KMS-11 (cell line): Measurements from ENCODE around the gene SYCP2.
"Not testable (repeated sequence)": the region's sequence is repeated elsewhere in the genome, so short reads cannot be mapped to it uniquely, and the experiment has no call there.

Experiments used
- H2AFZ ChIP-seq: fragments of 200-600 bp; sonication (generic); 2 replicates; pipeline ENCODE4 v1.6.1; 2016; ENCODE audit warnings: antibody characterized with exemption, mixed run types, low read depth
- H3K27ac ChIP-seq: fragments of 200-600 bp; sonication (generic); 2 replicates; pipeline ENCODE4 v1.6.1; 2016; ENCODE audit warnings: mild to moderate bottlenecking, mixed run types
- H3K27me3 ChIP-seq: fragments of 200-600 bp; sonication (generic); 2 replicates; pipeline ENCODE4 v1.6.1; 2017; ENCODE audit warnings: mild to moderate bottlenecking, low read depth, mixed run types, moderate library complexity; ENCODE audit not compliant: insufficient read depth
- H3K36me3 ChIP-seq: fragments of 200-600 bp; sonication (generic); 2 replicates; pipeline ENCODE4 v1.6.1; 2017; ENCODE audit warnings: mild to moderate bottlenecking, mixed run types; ENCODE audit not compliant: insufficient read depth
- H3K4me1 ChIP-seq: fragments of 200-600 bp; sonication (generic); 2 replicates; pipeline ENCODE4 v1.6.1; 2016; ENCODE audit warnings: mild to moderate bottlenecking, low read depth, mixed run types; ENCODE audit not compliant: poor library complexity, severe bottlenecking
- H3K4me2 ChIP-seq: fragments of 200-600 bp; sonication (generic); 2 replicates; pipeline ENCODE4 v1.7.0; 2016; ENCODE audit warnings: mild to moderate bottlenecking, mixed run types
- H3K4me3 ChIP-seq: fragments of 200-600 bp; sonication (generic); IDR thresholded peaks from 2 replicates; pipeline ENCODE4 v1.6.1; 2017; ENCODE audit warnings: low read depth, low read length, mixed read lengths; ENCODE audit not compliant: insufficient read depth
- H3K79me2 ChIP-seq: fragments of 200-600 bp; sonication (generic); 2 replicates; pipeline ENCODE4 v1.6.1; 2016; ENCODE audit warnings: low read depth, mixed run types; ENCODE audit not compliant: insufficient read depth
- H3K9ac ChIP-seq: fragments of 200-600 bp; sonication (generic); 2 replicates; pipeline ENCODE4 v1.6.1; 2016; ENCODE audit warnings: mild to moderate bottlenecking, mixed run types
- H4K20me1 ChIP-seq: fragments of 200-600 bp; sonication (generic); 2 replicates; pipeline ENCODE4 v1.6.1; 2016; ENCODE audit warnings: mild to moderate bottlenecking, mixed run types; ENCODE audit not compliant: insufficient read depth
- CTCF ChIP-seq: fragments of 200-600 bp; sonication (generic); conservative IDR thresholded peaks from 2 replicates; pipeline ENCODE4 v1.6.1; 2017; ENCODE audit warnings: low read depth, mild to moderate bottlenecking, antibody characterized with exemption, low read length, moderate library complexity, mixed read lengths

SYCP2 gene

GRCh38 chr20:59858425-59858824 lies 75.0 kb downstream of the SYCP2 start:
- H4K20me1 ChIP-seq: no peaks in the 10 kb centered on the region
- no peak overlapping the region for H3K9ac ChIP-seq
- no peak overlapping the region for H3K4me3 ChIP-seq
- no peak overlapping the region for H3K27ac ChIP-seq
- no peaks in the 10 kb centered on the region for H3K4me1 ChIP-seq
- H3K27me3 ChIP-seq: no peaks in the 10 kb centered on the region
- TF ChIP-seq CTCF: no peak
- no peaks in the 10 kb centered on the region for H3K79me2 ChIP-seq
- no peaks in the 10 kb centered on the region for H3K36me3 ChIP-seq
- H3K4me2 ChIP-seq: no peak overlapping the region
- H2AFZ ChIP-seq: no peak overlapping the region

GRCh38 chr20:59857966-59858365 lies 75.5 kb downstream of the SYCP2 start:
- H3K9ac ChIP-seq: no peak overlapping the region
- no peaks in the 10 kb centered on the region for H4K20me1 ChIP-seq
- TF ChIP-seq CTCF: no peak

GRCh38 chr20:59856941-59857340 lies 76.5 kb downstream of the SYCP2 start:
- not testable (repeated sequence) for H3K79me2 ChIP-seq, H3K4me3 ChIP-seq, H3K36me3 ChIP-seq, H3K27me3 ChIP-seq, H3K27ac ChIP-seq, H3K4me2 ChIP-seq, H3K9ac ChIP-seq, H2AFZ ChIP-seq, H4K20me1 ChIP-seq, H3K4me1 ChIP-seq

More at GRCh38 chr20:59857966-59858365, 75.5 kb downstream of the SYCP2 start:
- Histone ChIP-seq H3K4me3 (no peak overlapping the region), H3K27ac (no peak overlapping the region), H3K79me2 (no peaks in the 10 kb centered on the region), H3K27me3 (no peaks in the 10 kb centered on the region), H3K36me3 (no peaks in the 10 kb centered on the region), H3K4me1 (no peaks in the 10 kb centered on the region), H2AFZ (no peak overlapping the region), H3K4me2 (no peak overlapping the region)

GRCh38 chr20:59856526-59856925 lies 76.9 kb downstream of the SYCP2 start:
- not testable (repeated sequence) for H4K20me1 ChIP-seq

GRCh38 chr20:59850018-59850641 lies 83.3 kb downstream of the SYCP2 start:
- no peak overlapping the region for H3K4me3 ChIP-seq
- H3K27ac ChIP-seq: no peak overlapping the region
- no peak overlapping the region for H3K9ac ChIP-seq
- H3K36me3 ChIP-seq: no peaks in the 10 kb centered on the region
- no peak overlapping the region for H2AFZ ChIP-seq
- no peaks in the 10 kb centered on the region for H4K20me1 ChIP-seq
- no peaks in the 10 kb centered on the region for H3K79me2 ChIP-seq
- no peaks in the 10 kb centered on the region for H3K27me3 ChIP-seq
- TF ChIP-seq CTCF: peak; percentile 76
- no peak overlapping the region for H3K4me2 ChIP-seq
- no peaks in the 10 kb centered on the region for H3K4me1 ChIP-seq

More at GRCh38 chr20:59856526-59856925, 76.9 kb downstream of the SYCP2 start:
- H3K4me3 ChIP-seq, H2AFZ ChIP-seq, H3K4me1 ChIP-seq, H3K9ac ChIP-seq, H3K27me3 ChIP-seq, H3K4me2 ChIP-seq, H3K79me2 ChIP-seq, H3K36me3 ChIP-seq, H3K27ac ChIP-seq: not testable (repeated sequence)
